ENCODE data around the gene TTC33.

Gene TTC33

DNA sequence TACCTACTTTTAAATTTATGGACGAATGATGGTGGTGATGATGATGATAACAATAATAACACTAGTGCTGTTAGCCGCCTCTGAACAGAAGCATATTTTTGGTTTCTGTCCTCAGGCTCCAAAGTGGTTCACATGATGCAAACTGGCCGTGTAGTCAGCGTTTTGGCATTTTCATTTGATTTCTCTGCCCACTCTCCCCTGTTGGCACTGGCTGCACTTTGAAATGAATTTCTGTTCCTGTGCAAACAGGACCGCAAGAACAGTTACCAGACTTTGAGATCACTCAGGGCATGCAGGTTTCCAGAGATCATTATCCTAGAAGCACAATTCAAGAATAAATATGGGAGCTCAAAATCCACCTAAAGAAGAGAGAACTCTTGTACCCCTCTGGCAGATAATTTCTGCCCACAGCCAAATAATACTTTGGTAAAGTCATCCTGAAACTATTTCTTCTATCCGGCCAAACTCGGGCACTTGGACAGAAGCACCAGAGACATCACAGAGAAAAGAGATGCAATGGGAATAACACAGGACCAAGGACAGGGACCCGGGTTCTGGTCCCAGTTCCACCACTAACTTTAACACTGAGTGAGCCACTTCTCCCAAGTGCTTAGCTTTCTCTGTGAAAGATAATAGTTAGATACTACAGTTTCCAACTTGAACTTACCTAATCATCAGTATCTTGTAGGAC, 277.8 kb downstream of the TTC33 start:
- DNase-seq (ENCODE audit: low spot score): peak; percentile 54
- POLR2A ChIA-PET (ENCODE audit: low non-redundant PET): no interaction called here
- no peak overlapping the region for H3K27ac ChIP-seq
- CTCF ChIA-PET: interaction anchor here (0.6 kb wide), 1 partner anchor 137 kb away, joined by 4 read pairs; no protein-coding TSS in a partner anchor
- TF ChIP-seq, protein P1, sequence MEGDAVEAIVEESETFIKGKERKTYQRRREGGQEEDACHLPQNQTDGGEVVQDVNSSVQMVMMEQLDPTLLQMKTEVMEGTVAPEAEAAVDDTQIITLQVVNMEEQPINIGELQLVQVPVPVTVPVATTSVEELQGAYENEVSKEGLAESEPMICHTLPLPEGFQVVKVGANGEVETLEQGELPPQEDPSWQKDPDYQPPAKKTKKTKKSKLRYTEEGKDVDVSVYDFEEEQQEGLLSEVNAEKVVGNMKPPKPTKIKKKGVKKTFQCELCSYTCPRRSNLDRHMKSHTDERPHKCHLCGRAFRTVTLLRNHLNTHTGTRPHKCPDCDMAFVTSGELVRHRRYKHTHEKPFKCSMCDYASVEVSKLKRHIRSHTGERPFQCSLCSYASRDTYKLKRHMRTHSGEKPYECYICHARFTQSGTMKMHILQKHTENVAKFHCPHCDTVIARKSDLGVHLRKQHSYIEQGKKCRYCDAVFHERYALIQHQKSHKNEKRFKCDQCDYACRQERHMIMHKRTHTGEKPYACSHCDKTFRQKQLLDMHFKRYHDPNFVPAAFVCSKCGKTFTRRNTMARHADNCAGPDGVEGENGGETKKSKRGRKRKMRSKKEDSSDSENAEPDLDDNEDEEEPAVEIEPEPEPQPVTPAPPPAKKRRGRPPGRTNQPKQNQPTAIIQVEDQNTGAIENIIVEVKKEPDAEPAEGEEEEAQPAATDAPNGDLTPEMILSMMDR (conservative IDR thresholded peaks at IDR 0.05; ENCODE audit: low read depth): no peak

- H3K27ac ChIP-seq: no peak overlapping the region
- TF ChIP-seq, protein P1 (conservative IDR thresholded peaks at IDR 0.05; ENCODE audit: low read depth): no peak
- POLR2A ChIA-PET (ENCODE audit: low non-redundant PET): interaction anchor here (0.6 kb wide), 1 partner anchor 296 kb away, joined by 3 read pairs; no protein-coding TSS in a partner anchor
- no peak for DNase-seq (ENCODE audit: low spot score)
- CTCF ChIA-PET: no interaction called here
These were observed 280.2 kb downstream of the TTC33 start for GRCh38 chr5:40475561-40475960.

- no peak for DNase-seq (ENCODE audit: low spot score)
- POLR2A ChIA-PET (ENCODE audit: low non-redundant PET): no interaction called here
- H3K27ac ChIP-seq: no peak overlapping the region
- TF ChIP-seq, protein P1 (conservative IDR thresholded peaks at IDR 0.05; ENCODE audit: low read depth): no peak
- CTCF ChIA-PET: no interaction called here
These were observed 281.5 kb downstream of the TTC33 start for GRCh38 chr5:40474250-40474649.

DNA sequence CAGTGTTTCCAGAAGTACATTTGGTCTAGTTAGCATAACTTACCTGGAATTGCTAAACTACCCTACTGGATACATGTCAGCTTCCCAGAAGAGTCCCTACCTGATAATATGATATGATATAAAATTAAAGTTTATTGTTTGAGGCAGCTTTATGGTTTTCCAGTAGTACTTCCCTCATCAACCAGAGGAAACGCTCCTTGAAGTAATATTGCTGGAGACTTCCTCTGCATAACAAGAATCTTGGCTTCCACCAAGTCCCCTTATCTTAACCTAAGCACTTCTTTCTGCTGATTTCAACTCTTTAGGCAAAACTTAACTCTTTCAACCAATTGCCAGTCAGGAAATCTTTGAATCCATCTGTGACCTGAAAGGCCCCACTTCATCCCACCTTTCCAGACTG, 290.3 kb downstream of the TTC33 start:
- DNase-seq (ENCODE audit: low spot score): no peak
- TF ChIP-seq, protein P1 (conservative IDR thresholded peaks at IDR 0.05; ENCODE audit: low read depth): no peak
- H3K27ac ChIP-seq: no peak overlapping the region
- ChIA-PET CTCF (no interaction called here), POLR2A (ENCODE audit: low non-redundant PET) (no interaction called here)

DNA sequence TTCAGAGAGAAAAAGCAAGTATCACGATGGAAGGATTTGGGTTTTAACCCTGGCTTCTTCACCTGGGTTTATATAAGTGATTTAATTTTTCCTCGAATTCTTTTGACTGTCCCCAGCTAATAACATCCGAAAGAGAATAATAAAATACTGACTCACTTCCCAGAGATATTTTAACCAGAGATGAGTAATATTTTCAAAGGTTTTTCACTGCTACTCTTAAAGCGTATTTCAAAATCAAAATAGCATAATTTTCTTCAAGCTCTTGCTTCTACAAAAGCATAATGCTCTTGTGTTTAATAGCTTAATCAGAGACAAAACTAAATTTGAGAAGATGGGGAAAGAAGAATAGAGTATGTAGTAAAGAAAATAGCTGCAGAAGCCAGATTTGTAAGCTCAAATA, 291.2 kb downstream of the TTC33 start:
- ChIA-PET CTCF (no interaction called here), POLR2A (ENCODE audit: low non-redundant PET) (interaction anchor here (0.6 kb wide), 1 partner anchor 1370 kb away, joined by 4 read pairs; no protein-coding TSS in a partner anchor)
- TF ChIP-seq, protein P1 (conservative IDR thresholded peaks at IDR 0.05; ENCODE audit: low read depth): no peak
- no peak overlapping the region for H3K27ac ChIP-seq
- DNase-seq (ENCODE audit: low spot score): peak; percentile 41

Measured in RWPE1 (cell line).